ENCODE data around the gene THAP7. TPM values are rescaled to one million over a fixed set of nuclear protein-coding genes. Genes with fewer than 3 reads are reported as not detected.
"Not testable (repeated sequence)": the region's sequence is repeated elsewhere in the genome, so short reads cannot be mapped to it uniquely, and the experiment has no call there.

Gene THAP7
- polyA plus RNA-seq, 5 donors, result 14.7 to 30.0 (median 19.2) TPM

DNA sequence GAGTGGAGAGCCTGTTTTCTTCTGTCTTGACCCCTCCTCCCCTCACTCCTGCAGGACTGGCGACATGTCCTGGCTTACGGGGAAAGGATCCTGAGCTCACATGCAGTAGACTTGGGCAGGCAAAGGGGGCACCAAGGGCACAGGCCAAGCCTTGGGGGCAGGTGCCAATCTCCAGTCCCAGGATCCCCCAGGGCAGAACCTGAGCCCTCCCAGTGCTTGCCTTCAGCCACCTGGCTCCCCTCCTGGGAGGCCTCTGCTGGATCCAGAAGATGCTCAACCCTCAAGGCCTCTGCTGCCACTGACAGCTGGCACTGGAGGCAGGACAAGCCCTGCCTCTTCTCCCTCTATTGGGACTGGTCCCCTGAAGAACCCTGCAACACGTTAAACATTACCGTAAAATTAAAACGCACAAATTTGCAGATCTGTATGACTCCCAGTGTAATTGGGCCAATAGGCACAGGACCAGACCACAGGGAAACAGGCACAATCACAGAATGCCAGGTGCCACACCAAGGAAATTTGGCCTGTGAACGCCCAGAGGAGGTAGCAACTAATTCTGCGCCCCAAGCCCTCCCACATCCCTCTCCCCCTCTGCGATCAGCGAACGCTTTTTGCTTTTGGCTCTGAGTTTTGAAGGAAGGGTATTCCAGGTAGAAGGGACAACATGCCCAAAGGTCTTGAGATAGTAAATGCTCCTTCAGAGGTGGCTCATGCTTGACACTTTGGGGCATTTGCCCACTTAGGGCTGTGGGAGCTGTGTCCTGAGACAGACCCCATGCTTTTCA, 20.8 kb downstream of the THAP7 start:
- no peak for DNase-seq

DNA sequence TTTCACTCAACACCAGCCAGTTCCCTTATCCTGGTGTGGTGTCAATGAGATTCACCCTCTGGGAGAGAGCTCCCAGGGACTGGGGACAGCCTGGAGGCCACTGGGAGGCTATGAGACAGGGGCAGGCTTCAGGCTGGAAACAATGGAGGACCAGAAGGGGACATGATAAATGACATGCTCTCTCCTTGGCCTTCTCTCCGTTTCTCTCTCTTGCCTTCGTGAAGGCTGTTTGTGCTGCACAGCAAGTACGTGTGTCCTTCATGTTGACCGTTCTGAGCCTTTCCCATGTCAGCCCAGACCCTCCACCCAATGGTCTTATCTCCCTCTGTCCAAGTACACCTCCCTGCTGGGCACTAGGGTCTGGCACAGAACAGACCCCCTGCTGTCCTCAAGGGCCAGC, 21.4 kb downstream of the THAP7 start:
- no peak for DNase-seq

DNA sequence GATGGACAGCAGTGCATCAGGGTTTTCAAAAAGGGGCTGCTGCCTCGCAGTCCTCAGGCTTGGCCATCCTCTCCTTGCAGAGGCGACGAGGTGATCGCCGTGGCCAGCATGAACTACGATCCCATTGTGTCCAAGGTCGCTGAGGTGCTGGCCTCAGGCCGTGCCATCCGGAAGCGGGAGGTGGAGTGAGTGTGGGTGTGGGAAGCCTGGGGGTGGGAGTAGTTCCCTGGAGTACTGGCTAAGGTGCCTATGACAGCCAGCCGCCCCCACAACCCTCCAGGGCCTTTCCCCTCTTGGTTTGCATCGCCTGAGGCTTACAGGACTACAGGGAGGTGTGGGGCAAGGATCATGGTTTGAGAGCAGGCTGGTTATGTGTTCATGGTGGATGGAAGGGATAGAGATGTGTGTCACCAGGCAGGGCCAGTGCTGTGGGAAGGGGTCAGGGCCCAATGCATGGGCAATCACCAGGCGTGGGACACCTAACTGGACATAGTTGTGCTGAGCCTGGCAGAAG, 21.9 kb downstream of the THAP7 start:
- DNase-seq, result no peak

DNA sequence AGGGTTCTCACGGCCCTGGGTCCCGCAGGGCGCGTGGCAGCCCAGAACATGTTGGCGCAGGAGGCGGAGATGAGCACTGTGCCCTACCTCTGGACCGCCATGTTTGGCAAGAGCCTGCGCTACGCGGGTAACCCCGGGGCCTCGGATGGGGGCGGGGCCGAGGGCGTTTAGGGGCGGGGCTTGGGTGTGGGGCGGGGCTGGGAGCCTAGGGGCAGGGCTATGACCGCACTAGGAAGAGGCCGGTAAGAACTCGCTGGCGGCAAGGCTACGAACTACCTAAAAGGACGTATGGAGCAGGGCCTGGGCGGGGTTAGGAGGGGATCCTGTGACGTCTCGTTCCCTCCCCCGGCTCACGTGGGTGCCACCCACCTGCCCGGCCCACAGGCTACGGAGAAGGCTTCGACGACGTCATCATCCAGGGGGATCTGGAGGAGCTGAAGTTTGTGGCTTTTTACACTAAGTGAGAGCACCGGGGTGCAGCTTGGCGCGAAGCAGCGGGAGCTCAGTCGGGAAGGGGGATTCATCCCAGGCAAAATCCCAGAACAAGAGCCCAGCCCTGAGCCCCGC, 22.6 kb downstream of the THAP7 start:
- peak; percentile 61 to 65 for DNase-seq

DNA sequence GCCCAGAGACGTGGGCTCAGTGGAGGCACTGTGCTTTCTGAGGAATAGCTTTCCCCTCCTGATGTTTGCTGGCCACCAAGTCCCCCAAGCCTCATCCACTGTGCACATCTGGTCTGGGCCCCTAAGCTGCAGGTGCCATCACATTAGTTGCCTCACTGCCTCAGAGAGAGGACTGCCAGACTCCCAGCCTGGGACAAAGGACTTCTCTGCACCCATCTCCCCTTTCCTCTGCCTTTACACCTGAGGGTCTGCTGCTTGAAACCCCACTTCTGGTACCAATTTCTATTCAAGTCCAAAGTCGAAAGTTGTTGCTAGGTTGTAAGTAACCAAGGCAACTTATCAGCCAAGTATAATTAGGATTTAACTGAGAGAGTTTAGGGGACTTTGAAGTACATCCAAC, 23.5 kb downstream of the THAP7 start:
- no peak for DNase-seq

DNA sequence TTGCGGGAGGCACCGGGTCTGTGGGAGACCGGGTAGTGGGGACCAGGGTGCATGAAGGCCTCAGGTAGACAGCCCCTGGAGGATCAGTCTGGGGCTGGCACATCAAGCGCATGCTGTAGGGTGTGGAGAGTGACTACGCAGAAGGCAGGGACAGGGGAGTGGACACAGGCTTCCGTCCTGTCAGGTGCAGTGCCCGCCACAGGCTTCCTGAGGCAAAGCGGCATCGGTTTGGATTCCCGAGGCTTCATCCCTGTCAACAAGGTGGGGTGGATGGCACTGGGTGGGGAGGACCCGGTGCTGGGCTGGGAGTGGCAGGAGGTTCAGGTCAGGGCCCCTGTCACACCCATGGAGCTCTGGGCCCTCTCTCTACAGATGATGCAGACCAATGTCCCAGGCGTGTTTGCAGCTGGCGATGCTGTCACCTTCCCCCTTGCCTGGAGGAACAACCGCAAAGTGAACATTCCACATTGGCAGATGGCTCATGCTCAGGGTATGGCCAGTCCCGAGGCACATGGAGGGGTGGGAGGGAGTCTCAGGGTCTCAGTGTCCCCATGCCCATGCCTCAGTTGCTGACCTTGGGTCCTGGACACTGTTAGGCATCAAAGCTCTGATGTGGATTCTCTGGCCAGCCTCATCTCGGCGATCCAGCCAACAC, 24.3 kb downstream of the THAP7 start:
- no peak for DNase-seq

DNA sequence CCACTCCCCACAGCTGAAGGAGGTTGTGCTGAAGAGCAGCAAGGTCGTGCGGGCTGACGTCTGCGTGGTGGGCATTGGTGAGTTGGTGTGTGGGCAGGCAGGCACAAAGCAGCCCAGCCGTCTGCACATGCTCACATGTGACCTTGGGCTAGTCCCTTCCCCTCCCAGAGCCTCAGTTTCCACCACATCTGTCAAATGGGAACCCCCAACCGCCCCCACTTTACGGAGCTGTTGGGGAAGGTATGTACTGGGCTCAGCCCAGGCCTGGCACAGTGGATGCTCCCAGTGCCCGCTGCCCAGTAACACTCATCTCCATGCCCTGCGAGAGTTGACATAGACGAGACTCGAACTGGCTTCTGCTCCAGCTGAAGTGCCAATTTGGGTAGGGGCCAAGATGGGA, 24.9 kb downstream of the THAP7 start:
- DNase-seq, result no peak

DNA sequence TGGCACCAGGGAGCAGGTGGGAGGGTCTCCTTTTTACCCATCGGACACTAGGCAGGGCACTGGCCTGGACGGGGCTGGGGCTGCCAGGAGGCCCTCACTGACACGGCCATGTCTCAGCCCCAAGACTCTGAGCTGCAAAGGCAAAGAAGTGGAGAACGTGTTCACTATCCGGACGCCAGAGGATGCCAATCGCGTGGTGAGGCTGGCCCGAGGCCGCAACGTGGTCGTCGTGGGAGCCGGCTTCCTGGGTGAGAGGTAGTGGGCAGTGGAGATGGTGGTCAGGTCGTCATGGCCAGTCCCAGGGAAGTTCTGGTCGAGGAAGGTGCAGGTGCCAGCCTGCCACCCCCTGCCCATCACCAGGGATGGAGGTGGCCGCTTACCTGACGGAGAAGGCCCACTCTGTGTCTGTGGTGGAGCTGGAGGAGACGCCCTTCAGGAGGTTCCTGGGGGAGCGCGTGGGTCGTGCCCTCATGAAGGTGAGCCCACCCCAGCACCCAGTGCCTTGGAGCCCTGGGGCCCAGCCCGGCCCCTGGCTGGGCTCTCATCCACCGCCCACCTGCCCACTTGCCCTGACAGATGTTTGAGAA, 25.5 kb downstream of the THAP7 start:
- no peak for DNase-seq

DNA sequence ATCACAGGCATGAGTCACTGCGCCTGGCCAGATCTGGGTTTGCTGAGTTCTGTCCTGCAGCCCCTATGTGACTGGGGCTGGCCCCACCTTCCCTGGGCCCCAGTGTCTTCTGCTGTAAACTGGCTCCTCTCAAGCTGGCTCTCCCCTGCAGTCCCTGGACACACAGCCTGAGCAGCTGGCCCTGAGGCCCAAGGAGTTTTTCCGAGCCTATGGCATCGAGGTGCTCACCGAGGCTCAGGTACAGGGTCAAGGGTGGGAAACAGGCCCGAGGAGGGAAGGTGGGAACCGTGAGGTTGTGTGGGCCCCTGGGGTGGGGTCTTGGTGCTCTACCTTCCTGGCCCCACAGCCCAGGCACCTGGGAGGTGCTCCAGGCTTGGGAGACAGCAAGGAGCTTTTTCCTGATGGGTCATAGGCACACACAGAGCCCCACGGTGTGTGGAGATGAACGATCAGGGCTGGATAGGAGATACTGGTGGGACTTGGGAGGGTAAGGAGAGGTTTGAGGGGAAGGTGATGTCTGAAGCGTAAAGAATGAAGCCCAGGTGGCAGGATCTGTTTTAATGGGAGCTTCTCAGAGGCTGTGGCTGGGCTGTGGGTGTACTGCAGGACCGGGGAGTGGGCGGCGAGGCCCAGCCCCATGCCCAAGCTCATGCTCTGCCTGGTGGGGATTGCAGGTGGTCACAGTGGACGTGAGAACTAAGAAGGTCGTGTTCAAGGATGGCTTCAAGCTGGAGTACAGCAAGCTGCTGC, 26.2 kb downstream of the THAP7 start:
- no peak for DNase-seq

DNA sequence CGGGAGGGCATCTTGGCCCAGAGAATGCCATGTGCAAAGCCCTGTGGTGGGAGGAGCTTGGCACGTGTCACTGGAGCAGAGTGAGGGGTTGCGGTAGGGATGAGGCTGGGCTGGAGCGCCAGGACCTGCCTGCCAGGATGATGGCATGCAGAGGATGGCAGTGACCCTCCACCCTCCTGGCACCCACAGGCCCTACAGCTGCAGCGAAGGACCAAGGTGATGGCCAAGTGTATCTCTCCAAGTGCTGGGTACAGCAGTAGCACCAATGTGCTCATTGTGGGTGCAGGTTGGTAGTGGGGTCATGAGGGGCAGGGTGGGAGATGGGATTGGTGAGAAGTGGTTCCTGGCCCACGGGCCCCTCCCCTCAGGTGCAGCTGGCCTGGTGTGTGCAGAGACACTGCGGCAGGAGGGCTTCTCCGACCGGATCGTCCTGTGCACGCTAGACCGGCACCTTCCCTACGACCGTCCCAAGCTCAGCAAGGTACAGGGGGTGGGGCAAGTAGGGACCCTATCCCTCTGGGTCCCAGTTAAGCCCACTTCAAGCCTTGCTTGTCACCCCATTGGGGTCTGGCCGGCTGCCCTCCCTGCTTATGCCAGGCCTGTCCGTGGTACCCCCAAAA, 27.5 kb downstream of the THAP7 start:
- no peak for DNase-seq

DNA sequence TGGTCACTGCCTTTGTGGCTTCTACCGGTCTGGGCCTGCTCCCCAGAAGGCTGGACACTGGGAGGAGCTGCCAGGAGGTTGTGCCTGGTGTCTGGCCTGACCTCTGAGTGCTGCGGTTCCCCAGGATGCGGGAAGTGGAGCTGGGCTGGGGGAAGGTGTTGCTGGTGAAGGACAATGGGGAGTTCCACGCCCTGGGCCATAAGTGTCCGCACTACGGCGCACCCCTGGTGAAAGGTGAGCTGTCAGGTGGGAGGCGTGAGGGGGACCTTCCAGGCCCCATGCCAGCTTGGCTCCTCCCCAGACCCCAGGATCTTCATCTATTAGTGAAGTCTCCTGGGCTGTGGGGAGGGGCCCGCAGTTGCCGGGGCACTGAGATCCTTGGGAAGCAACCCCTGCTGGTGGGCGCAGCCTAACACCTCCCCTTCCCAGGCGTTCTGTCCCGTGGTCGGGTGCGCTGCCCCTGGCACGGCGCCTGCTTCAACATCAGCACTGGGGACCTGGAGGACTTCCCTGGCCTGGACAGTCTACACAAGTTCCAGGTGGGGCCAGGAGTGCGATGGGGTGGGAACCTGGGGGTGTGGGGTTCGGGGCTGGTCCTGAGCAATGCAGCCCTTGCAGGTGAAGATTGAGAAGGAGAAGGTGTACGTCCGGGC, 28.2 kb downstream of the THAP7 start:
- no peak for DNase-seq

DNA sequence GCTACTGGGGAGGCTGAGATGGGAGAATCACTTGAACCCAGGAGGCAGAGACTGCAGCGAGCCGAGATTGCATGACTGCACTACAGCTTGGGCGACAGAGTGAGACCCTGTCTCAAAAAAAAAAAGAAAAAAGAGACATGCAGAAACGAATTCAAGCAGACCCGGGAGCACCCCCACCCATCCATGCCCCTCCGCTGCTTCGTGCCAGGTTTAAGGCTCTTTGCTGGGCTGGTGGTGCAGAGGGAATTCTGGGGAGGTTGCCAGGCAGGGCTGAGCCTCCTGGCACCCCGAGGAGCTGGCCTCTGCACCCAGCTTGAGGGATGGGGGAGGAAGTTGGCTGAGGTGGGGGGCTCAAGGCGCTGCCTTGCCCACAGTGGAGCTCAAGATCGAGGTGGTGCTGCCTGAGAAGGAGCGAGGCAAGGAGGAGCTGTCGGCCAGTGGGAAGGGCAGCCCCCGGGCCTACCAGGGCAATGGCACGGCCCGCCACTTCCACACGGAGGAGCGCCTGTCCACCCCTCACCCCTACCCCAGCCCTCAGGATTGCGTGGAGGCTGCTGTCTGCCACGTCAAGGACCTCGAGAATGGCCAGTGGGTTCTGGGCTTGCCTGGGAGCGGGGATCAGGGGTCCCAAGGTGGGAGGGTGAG, 28.9 kb downstream of the THAP7 start:
- DNase-seq, result no peak

DNA sequence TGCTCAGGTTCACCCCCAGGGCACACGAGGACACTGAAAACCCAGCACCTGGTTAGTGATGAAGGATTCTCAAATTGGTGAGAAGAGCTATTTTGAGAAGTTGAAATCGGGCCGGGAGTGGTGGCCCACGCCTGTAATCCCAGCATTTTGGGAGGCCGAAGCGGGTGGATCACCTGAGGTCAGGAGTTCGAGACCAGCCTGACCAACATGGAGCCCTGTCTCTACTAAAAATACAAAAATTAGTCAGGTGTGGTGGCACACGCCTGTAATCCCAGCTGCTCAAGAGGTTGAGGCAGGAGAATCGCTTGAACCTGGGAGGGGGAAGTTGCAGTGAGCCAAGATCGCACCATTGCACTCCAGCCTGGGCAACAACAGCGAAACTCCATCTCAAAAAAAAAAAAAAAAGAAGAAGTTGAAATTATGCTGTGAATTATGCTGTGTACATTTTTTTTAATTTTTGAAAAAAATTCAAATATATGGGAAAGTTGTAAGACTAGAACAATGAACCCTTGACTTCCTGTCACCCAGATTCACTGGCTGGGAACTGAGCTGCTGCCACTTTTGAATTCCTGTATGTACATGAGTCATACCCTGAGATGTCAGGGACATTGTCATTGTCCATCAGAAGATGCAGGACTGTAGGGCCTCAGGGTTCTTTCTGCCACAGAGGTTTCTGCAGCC, 29.8 kb downstream of the THAP7 start:
- DNase-seq, result not testable (repeated sequence)

DNA sequence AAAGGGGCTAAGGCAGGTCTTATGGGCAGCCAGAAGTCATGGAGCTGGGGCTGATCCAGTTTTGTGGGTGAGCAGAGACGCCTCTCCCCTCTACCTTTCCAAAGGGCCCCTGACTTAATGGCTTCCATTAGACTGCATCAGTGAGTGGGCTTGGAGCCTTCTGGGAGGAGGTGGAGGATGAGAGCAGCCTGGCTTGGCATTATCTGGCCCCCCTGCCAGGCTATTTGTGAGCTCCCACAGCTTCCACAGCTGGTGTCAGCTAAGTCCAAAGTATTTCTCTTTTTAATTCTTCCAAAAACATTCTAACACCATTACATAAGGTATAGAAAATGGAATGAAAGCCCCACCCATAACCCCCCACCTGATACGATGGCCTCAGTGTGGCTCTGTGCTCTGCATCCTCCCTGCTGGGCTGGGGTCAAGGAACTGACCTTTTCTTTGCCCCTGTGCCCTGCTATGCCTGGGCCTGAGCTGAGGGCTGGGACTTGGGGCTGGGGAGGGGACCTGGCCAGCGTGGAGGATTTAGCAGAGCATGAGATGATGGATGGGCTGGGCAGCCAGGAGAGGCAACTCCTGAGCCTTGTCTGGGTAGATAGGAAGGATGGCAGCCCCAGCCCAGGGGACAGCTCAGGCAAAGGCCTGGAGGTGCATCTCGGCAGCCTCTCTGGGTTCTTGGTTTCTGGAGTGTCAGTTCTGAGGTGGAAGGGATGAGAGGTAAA, 30.8 kb downstream of the THAP7 start:
- no peak for DNase-seq

DNA sequence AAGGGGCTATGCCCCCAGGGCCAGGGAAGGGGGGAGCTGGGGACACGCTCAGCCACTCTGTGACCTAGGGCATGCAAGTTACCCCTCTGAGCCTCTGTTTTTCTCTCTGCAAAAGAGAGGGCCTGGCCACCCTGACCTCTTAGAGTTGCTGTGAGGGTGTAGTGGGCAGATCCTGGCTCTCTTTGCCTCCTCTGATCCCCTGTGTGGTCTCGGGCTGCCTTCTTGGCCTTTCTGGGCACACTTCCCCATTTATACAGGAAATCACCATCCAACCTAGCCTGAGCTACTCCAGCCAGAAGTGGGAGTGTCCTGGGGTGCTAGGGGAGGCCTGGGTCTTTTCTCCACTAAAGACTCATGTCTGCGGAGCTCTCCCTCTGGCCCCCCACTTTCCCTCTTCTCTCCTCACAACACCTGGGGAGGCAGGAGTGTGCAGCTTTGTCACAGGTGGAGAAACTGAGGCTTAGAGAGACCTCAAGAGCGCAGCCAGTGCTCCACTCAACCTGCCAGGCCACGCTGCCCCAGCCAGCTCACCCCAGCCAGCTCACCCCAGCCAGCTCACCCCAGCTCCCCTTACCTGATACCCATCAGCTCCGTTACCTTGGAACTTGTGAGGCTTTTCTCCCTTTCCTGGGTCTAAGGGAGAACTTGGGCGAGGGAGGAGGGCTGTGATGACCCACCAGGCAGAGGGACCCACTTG, 33.5 kb downstream of the THAP7 start:
- DNase-seq, result no peak

DNA sequence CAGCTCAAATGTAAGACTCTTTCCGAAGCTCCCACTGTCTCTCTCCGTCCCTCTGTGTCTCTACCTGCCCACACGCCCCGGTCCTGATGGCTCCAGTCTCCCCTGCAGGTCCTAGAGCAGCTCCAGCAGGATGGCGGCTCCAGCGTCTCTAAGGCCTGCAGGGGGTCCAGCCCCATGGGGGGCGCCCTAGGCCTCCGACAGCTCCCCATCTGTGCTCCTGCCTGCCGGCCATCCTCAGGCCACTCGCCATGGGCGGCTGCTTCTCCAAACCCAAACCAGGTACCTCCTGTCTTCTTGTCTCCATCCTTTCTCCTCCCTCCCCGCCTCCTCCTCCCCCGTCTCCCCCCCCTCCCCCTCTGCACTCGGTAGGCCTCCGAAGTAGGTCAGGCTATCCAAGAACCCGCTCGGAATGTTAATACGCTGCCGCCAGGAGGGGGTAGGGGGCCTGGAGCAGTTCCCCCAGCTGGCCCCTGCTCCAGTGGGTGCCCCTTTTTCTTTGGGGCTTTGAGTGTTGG, 34.2 kb downstream of the THAP7 start:
- no peak for DNase-seq

DNA sequence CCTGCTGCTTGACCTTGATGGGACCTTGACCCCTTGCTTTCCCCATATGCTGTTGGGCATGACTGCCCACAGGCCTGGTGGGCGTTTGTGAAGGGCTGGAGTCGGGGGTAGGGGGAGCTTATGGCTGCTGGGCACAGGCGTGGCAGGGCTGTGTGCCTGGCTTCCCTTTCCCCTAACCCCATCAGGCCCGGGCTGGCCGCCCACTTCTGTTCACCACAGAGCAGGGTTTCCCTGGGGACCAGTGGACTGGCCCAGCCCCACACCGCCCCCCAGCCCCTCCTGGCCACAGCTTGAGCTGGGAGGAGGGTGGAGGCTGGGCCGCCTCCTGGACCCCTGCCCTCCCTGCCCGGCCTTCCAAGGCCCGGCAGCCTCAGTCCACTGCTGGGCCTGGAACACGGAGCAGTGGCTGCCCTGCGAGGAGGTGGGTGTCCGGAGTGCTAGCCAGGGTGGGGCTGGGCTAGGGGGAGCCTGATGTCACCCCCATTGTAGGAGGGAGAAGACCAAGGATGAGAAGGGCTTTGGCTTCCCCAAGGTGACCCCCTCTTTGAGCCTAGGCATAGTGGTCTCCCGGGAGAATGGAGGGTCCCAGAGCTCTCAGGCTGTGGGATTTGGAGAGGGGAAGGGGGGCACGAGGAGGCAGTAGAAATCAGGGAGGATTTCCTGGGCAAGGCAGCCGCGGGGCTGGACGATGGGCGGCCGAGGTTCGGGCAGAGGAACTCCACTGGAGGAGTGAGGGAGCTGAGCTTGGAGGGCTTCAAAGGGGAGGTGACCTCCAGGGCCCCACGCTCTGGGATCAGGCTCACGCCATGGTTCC, 34.8 kb downstream of the THAP7 start, which contains the start of gene AIFM3:
TSS of gene AIFM3 (plus strand) at position 373 of the 814 bp plus-strand sequence. CDS start 690 bp downstream, outside the sequence.
- no peak for DNase-seq

All from right lung (tissue), 5 donors.